ENCODE measurements around the gene DPY19L1. TPM values are rescaled to one million over a fixed set of nuclear protein-coding genes. Genes with fewer than 3 reads are reported as not detected.
A peak's percentile ranks its signal among the peaks of the same experiment; 100 is the strongest.
"Not testable (repeated sequence)": the region's sequence is repeated elsewhere in the genome, so short reads cannot be mapped to it uniquely, and the experiment has no call there.

Gene DPY19L1
- total RNA-seq, 1 donor from 2014 or later = 24.5 TPM

DNA sequence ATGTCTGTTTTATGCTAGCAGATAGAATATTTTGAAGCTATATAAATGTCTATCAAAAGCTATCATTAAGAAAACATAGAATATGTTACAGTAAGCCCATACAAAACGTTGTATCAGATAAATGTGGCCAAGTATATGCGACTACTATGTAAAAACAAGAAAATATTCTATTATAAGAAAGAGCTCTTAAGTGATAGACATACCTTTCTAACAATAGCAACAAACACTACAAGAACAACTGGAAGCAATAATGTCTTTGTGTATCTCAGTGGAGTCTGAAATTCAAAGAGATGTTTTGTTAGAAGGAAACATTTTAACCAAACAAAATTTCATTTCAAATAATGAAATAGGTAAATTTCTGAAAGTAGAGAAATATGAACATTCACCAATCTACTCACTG, 89.9 kb downstream of the DPY19L1 start:
- DNase-seq (ENCODE audit: missing footprints); intact Hi-C loops (cut with DNase I); ATAC-seq: not testable (repeated sequence)

DNA sequence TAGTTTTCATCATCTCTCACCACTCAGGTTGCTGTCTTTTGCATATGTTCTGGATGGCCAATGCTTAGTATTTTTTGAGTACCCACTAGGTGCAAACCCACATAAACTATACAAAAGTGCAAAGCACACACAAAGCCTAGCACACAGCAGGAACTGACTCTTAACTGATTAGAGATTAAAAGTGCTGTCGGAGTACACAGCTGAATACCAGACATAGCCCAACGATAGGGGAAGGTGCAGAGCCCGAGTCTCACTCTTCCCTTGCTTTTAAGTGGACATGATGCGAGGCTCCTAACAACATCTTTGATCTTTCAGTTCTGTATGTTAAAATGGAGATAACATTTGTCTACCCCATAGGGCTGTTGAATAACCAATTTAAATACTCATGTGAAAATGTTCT, 90.8 kb downstream of the DPY19L1 start:
- intact Hi-C loops (cut with DNase I) = no loop called here
- ATAC-seq (no peak), DNase-seq (ENCODE audit: missing footprints) (no peak)

DNA sequence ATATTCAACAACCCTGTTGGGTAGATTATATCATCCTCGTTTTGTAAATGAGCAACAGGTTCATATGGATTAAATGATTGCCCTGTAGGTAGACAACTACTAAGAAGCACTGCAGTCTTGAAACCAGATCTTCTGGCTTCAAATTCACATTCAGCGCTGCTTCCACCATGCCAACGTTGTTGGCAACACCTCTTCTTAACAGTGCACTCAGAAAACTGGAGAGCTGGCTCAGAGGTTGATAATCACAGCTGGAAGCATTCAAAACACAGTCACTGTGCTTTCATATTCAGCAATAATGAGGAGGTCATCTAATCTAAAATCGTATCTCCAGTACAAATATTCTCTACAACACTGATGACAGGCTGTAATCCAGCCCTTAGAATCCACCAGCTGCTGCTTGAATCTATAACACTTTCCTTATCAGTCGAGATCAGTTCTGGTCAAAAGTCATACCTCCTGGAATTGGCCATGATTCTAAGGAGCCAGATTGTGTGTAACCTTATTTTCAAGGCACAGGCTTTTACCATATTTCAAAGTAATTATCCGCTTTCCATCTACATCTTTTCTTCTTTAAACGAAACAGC, 91.3 kb downstream of the DPY19L1 start:
- ATAC-seq; intact Hi-C loops (cut with DNase I); DNase-seq (ENCODE audit: missing footprints): not testable (repeated sequence)

DNA sequence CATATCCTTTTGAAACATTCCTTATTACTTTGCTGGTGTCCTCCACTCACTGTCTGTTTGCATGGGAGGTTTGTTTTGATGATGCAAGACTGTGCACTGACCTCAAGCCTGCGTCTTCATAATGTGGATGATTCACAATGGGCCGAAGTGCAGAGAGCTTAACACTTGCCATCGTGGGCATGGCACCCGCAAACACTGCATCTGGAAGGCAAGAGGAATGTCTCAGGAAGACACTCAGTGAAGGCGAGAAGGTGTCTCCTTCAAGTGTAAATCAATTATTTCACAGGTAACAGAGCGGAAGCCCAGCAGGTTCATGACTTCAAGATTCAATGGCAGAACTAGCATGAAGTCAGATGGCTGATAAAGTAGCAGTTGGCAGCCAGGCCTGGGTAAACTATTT, 98.1 kb downstream of the DPY19L1 start:
- no peak for DNase-seq (ENCODE audit: missing footprints)
- no peak for ATAC-seq
- intact Hi-C loops (cut with DNase I) = no loop called here

DNA sequence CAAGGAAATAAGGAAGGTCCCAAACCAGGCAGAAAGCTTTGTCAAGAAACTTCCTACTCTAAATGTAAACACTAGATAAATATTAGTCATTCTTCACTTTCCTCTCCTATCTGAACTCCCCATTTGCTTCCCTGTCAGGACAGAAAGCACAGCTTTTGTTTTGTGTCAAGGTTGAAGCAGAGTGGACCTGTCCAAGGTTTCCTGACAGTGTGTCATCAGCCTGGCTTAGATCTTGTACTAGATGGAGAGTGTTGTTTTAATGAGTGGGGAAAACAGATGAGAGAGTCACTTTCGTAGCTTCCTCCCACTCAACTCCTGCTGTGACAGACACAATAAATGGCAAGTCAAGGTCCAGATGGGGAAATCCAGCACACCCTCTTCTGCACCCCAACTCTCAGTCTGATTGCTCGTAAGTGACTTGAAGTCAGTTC, 101.5 kb downstream of the DPY19L1 start:
- intact Hi-C loops (cut with DNase I); ATAC-seq; DNase-seq (ENCODE audit: missing footprints): not testable (repeated sequence)

DNA sequence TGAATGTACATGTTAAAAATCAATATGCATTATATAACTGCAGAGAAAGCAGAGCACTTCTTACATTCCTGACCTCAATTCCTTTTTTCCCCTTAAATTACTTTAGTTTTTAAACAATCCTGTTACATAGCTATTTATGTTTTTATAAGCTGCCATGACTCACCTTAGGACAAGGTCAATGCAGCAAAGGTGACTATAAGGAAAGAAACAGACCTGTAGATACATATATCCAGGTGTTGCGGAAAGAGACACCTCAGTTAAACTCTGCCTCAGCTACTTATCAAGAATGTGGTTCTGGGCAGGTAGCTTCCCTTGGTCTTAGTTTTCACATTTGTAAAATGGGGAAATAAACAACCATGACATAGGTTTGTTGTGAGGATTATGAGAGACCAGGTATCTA, 105.5 kb downstream of the DPY19L1 start:
- DNase-seq (ENCODE audit: missing footprints) (no peak), ATAC-seq (no peak)
- intact Hi-C loops (cut with DNase I) = no loop called here

DNA sequence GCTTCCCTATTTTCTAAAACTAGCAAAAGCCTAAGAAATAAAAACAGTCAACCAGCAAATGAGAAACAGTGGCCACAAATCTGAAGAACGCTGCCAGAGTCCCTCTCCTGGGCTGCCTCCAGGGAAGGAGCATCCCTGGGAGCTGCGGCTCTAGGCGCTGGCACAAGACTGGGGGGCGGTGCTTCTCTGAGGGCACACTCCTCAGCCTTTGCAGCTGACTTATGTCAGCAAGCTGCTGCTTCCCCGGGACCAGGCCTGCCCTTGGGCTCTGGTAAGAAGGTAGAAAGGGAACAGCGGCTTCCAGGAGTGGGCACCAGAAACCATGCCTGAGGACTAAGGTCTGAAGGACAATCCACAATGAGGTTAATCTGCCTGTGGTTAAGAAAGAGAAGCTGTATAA, 107.5 kb downstream of the DPY19L1 start:
- intact Hi-C loops (cut with DNase I) = loop anchor here (10.0 kb wide), 1 partner anchor 105 kb away; no protein-coding TSS in a partner anchor
- not testable (repeated sequence) for DNase-seq (ENCODE audit: missing footprints); ATAC-seq

DNA sequence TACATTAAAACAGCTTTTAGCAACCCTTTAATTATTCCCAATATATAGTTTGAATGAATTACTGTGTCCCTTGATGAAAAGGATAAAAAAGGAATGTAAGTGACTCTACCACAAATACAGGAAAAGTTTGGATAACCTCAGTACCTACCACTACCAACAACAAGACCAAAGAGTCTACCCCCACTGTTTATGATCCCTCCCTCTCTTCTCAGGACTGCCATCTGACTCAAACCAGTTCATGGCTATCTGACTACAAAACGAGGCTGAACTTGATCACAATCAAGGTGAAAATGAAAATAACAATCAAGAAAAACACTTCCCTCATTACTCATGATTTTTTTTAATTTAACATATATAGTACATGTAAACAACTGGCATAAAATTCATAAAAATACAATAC, 108.7 kb downstream of the DPY19L1 start:
- DNase-seq (ENCODE audit: missing footprints) (no peak), ATAC-seq (no peak)
- intact Hi-C loops (cut with DNase I) = loop anchor here (10.0 kb wide), 1 partner anchor 104 kb away; no protein-coding TSS in a partner anchor

DNA sequence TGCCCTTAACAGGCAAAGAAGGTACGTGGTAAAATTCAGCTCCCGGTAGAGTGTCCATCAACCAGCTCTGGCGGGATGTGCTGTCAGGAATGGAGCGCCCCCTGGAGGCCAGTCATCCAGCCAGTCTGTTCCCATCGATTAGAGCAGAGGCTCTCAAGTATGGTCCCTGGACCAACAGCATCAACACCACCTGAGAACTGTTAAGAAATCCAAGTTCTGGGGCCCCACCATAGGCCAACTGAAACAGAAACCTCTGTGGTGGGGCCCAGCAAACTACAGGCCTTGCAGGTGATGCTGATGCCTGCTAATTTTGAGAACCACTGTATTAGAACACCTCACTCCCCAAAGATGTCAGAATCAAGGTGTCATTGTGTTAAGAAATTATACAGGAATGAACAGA, 109.2 kb downstream of the DPY19L1 start:
- DNase-seq (ENCODE audit: missing footprints) (no peak), ATAC-seq (no peak)
- intact Hi-C loops (cut with DNase I) = loop anchor here (10.0 kb wide), 1 partner anchor 103 kb away; no protein-coding TSS in a partner anchor

DNA sequence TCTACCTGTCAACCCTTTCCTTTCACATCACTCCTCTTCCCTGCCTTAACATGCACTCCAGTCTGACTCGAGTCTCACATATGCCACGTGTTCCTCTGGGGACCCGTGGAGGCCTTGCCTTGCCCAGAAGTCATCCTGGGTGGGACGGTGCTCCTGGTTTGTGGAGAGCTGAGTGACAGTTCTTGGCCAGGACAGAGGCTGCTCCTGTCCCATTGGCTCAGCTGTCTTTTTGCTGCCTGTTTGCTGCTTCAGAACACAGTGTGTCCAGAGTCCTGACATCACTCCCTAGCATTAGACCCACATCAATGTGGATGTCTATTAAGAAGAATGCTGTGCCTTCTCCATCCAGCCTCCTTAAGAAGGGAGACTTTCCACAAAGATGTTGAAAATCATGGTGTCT, 116.8 kb downstream of the DPY19L1 start:
- not testable (repeated sequence) for DNase-seq (ENCODE audit: missing footprints); ATAC-seq
- intact Hi-C loops (cut with DNase I) = loop anchor here (10.0 kb wide), 1 partner anchor 96 kb away; no protein-coding TSS in a partner anchor

DNA sequence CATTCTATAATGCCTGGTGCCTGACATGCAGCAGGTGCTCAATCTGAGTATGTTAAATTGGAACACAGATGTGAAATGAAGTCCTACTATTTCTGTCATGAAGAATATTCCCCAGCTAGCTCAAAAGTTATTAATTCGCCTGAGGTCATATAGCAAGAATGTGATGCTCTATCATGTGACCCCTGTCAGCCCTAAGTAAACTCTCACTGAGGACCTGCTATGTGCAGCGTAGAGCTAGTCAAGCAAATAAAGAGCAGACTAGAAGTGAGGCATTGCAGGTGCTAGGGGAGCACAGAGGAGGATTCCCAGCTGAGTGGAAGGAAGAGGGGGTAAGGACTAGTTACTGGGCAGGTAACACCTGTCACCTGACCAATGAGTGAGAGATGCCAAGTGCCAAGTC, 118.2 kb downstream of the DPY19L1 start:
- DNase-seq (ENCODE audit: missing footprints) = not testable (repeated sequence)

DNA sequence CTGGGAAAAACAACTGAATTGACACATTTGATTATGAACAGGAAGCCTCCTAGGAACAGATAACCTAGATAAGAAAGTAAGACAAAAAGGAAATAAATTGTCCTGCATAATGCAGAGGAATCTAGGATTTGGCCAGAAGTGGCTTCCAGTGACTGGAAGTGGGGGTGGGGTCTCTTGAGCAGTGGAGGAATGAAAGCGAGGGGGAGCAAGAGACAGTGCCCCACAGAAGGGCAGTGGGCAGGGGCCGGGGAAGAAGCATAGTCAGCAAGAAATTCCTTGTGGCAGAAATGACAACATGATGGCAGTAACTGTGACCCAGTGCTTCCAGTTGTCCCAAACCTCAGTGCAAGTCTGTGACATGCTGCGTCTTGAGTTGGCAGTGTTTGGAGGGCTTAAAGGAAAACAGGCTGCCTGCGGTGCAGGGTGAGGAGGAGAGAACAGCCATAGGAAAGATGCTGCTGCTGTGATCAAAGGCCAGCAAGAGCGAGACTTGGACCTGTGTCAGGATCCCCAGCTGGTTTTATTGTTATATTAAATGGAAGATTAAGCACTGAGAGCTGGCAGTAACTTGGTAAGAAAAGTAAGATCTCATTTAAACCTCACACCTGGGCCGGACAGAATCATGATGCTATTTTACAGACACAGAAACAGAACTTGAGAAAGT, 119.0 kb downstream of the DPY19L1 start:
- intact Hi-C loops (cut with DNase I); DNase-seq (ENCODE audit: missing footprints); ATAC-seq: not testable (repeated sequence)

More for the DNA sequence above, 118.2 kb downstream of the DPY19L1 start:
- ATAC-seq; intact Hi-C loops (cut with DNase I): not testable (repeated sequence)

DNA sequence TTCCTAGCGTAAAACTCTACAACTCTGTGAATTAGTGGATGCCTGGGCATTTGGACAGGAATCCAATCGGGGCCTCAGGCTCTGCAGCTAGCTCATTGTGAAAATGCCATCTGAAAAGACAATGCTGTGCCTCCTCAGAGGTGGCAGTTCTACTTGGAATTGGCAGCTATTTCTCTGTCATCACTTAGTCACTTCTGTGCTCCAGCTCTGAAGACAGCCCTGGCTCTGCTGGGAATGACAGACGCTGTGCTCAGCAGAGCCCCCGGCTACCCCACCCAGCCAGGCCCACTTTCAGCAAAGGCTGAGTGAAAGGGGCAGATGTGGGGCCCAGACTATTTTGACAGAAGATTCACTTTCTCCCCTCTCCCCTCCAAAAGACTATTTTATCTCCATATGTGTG, 119.8 kb downstream of the DPY19L1 start:
- ATAC-seq = peak; percentile 50
- intact Hi-C loops (cut with DNase I); DNase-seq (ENCODE audit: missing footprints): not testable (repeated sequence)

DNA sequence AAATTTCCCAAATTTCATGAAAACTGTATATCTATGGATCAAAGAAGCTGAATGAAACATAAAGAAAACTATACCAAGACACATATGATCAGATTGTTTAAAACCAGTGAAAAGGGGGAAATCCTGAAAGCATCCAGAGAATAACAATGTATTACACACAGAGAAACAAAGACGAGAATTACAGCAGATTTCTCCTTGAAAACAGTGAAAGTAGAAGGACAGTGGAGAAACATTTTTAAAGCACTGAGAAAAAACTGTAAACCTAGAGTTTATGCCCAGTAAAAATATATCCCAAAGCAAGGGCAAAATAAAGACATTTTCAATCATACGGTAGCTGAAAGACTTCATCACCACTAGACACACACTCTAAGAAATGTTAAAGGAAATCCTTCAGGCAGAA, 121.0 kb downstream of the DPY19L1 start:
- ATAC-seq (no peak), DNase-seq (ENCODE audit: missing footprints) (no peak)
- intact Hi-C loops (cut with DNase I) = no loop called here

DNA sequence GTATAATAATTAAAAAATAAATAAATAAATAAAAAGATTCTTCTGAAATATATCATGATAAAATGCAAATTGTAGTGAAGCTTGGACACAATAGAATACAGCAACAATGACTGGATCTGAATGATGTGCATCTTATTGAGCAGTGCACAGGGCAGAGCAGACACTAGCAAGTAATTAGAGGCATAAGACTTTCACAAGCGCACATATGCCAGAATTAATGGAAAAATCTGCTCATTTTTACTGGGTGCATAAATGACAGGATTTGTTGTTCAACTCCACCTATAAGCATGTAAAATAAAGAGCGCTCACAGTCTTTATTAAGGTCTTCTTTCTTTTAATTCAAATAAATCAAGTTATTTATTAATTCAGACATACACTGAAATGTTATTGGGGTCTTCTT, 125.0 kb downstream of the DPY19L1 start:
- no peak for DNase-seq (ENCODE audit: missing footprints)
- ATAC-seq = no peak
- intact Hi-C loops (cut with DNase I) = no loop called here

DNA sequence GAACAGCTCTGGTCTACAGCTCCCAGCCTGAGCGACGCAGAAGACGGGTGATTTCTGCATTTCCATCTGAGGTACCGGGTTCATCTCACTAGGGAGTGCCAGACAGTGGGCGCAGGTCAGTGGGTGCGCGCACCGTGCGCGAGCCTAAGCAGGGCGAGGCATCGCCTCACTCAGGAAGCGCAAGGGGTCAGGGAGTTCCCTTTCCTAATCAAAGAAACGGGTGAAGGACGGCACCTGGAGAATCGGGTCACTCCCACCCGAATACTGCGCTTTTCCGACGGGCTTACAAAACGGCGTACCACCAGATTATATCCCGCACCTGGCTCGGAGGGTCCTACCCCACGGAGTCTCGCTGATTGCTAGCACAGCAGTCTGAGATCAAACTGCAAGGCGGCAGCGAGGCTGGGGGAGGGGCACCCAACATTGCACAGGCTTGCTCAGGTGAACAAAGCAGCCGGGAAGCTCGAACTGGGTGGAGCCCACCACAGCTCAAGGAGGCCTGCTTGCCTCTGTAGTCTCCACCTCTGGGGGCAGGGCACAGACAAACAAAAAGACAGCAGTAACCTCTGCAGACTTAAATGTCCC, 130.9 kb downstream of the DPY19L1 start:
- DNase-seq (ENCODE audit: missing footprints); intact Hi-C loops (cut with DNase I); ATAC-seq: not testable (repeated sequence)

DNA sequence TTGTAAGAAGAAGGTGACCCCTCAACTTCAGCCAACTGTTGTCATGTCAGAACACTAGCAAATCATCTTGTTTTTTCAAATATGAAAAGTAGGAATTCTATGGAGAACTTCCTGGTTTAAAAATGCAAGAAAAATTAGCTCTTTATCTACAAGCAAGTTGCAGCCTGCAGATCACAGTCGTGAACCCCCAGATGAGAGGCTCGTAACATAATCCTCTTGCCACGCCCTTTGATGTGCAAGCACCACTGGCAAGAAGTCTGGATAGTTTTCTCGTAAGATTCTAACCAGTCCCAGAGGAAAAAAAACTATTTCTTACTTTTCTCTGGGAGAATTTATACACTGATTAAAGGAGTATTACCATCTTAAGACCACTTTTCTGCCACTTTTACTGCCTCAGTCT, 132.3 kb downstream of the DPY19L1 start:
- ATAC-seq (no peak), DNase-seq (ENCODE audit: missing footprints) (no peak)
- intact Hi-C loops (cut with DNase I) = no loop called here

DNA sequence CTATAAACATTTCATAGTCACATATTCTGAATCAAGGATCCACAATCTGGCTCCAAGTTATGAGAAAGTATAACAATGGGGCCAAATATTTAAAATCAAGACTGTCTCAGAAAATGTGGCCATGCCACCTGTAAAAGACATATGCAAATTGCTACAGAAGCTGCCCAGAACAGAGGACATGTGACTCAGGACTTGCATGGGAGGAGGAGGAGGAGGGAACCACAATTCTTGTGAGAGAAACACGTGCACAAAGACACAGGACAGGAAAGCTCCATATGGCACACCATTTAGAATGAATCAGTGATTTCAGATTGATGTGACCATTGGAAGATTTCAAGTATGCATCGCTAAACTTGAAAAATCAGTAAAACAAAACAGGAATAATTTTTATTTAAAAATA, 133.4 kb downstream of the DPY19L1 start:
- intact Hi-C loops (cut with DNase I); DNase-seq (ENCODE audit: missing footprints): not testable (repeated sequence)

DNA sequence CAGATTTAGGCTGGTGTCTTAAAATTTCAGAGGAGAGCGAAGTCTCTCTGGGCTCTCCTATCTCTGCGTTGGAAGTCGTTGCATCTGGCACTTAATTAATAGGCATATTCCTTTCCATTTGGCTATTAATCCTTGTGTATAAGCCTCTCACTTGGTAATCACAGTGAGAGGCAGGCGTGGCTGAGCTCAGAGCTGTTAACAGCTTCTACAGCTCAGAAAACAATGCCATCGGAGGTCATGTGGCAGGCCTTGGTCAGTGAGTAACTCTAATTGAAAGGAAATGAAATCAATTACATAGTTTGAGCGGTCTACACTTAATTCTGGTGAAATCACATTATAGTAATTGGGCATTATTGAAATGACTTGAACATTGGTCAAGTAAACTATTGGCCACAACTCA, 135.1 kb downstream of the DPY19L1 start:
- ATAC-seq (no peak), DNase-seq (ENCODE audit: missing footprints) (no peak)
- intact Hi-C loops (cut with DNase I) = no loop called here

More for the DNA sequence above, 133.4 kb downstream of the DPY19L1 start:
- not testable (repeated sequence) for ATAC-seq

All from Right ventricle myocardium inferior (tissue), 1 donor.